Neural progenitor cell (in vitro differentiated cells): ENCODE results near the gene KIF26A.

Experiments used
- CTCF ChIP-seq: fragments of 200-600 bp; sonication (generic); IDR thresholded peaks from 2 replicates; pipeline ENCODE4 v1.5.1; 2017; ENCODE audit warnings: antibody characterized with exemption, mild to moderate bottlenecking
- EZH2 ChIP-seq: fragments of 200-600 bp; sonication (generic); IDR thresholded peaks from 2 replicates; pipeline ENCODE4 v1.6.1; 2017; ENCODE audit warnings: antibody characterized with exemption, mild to moderate bottlenecking, moderate library complexity

- TF ChIP-seq CTCF (no peak), EZH2 (no peak)
These were observed 30.8 kb downstream of the KIF26A start for GRCh38 chr14:104169005-104169698.
